Gastroesophageal sphincter (tissue), 4 donors: ENCODE data around the gene NANOS1. TPM values are rescaled to one million over a fixed set of nuclear protein-coding genes. Genes with fewer than 3 reads are reported as not detected.

Experiments
- ATAC-seq: fragments of 150-250 bp; one replicate; pipeline ENCODE4 v1.9.1; 2016; ENCODE audit warnings: mild to moderate bottlenecking, moderate library complexity
- H3K27ac ChIP-seq, 4 donors: fragments of 200-600 bp; sonication (generic) in 3 of 4; 1 replicate in 3 of 4; 2 replicates in 1 of 4; pipeline ENCODE4 v1.5.1; 2016 to 2019
- H3K27me3 ChIP-seq: fragments of 200-600 bp; sonication (generic); one replicate; pipeline ENCODE4 v1.5.1; 2019
- H3K36me3 ChIP-seq, 2 donors: fragments of 200-600 bp; sonication (generic); one replicate each; pipeline ENCODE4 v1.5.1; 2019; ENCODE audit warnings: control low read depth in 1 of 2
- H3K4me1 ChIP-seq, 3 donors: fragments of 200-600 bp; sonication (generic); 1 replicate in 2 of 3; 2 replicates in 1 of 3; pipeline ENCODE4 v1.5.1; 2016 to 2019; ENCODE audit warnings: control low read depth in 2 of 3
- H3K4me3 ChIP-seq, 2 donors: fragments of 200-600 bp; sonication (generic); one replicate each; pipeline ENCODE4 v1.5.1; 2019; ENCODE audit warnings: mild to moderate bottlenecking in 1 of 2, moderate library complexity in 1 of 2
- H3K9me3 ChIP-seq, 3 donors: fragments of 200-600 bp; sonication (generic); one replicate each; pipeline ENCODE4 v1.5.1; 2017 to 2019; ENCODE audit warnings: control low read depth in 2 of 3
- EP300 ChIP-seq: sonication (generic); formaldehyde crosslinking; IDR thresholded peaks from one replicate; pipeline ENCODE4 v1.6.1; 2017; ENCODE audit warnings: antibody characterized with exemption, mild to moderate bottlenecking
- POLR2A ChIP-seq, 2 donors: fragments of 450-650 bp; IDR thresholded peaks; one replicate each; pipeline ENCODE4 v1.6.1; 2017; ENCODE audit warnings: antibody characterized with exemption in 2 of 2, mild to moderate bottlenecking in 2 of 2, moderate library complexity in 1 of 2
- POLR2AphosphoS5 ChIP-seq: sonication (generic); formaldehyde crosslinking; IDR thresholded peaks from one replicate; pipeline ENCODE4 v1.6.1; 2017; ENCODE audit warnings: antibody characterized with exemption
- WGBS, 2 donors: methylation state at CpG; one replicate each; pipeline ENCODE4 v1.1.5; 2018; ENCODE audit warnings: low coverage in 1 of 2; 5-methylcytosine and 5-hydroxymethylcytosine counted together
- total RNA-seq, 4 donors: library from RNA; depleted of rRNA; stranded (reverse); fragments of >200 nt; gene quantifications; one replicate each; pipeline ENCODE4 v1.1.0, GENCODE V29; 2016
- TF ChIP-seq, protein P1 (sequence below), 4 experiments: fragments of 200-600 bp in 2 of 4; fragments of 450-650 bp in 2 of 4; sonication (generic) in 1 of 4; IDR thresholded peaks; one replicate each; pipeline ENCODE4 v1.5.1; 2017 to 2019; ENCODE audit warnings: antibody characterized with exemption in 4 of 4, mild to moderate bottlenecking in 2 of 4, moderate library complexity in 2 of 4

The NANOS1 gene
- total RNA-seq, 4 donors from 2014 or later: 16.1 to 24.1 (median 20.8) TPM

GRCh38 chr10:118983263-118983662 lies 46.3 kb upstream of the NANOS1 start:
- H3K27me3 ChIP-seq: no peaks in the 10 kb centered on the region
- H3K9me3 ChIP-seq: peaks cover 0 to 27% (median 0%) of the 10 kb centered on the region in 3 donors
- TF ChIP-seq POLR2A (IDR thresholded peaks at IDR 0.05) (no peak), EP300 (no peak), POLR2AphosphoS5 (no peak)
- TF ChIP-seq, protein P1, sequence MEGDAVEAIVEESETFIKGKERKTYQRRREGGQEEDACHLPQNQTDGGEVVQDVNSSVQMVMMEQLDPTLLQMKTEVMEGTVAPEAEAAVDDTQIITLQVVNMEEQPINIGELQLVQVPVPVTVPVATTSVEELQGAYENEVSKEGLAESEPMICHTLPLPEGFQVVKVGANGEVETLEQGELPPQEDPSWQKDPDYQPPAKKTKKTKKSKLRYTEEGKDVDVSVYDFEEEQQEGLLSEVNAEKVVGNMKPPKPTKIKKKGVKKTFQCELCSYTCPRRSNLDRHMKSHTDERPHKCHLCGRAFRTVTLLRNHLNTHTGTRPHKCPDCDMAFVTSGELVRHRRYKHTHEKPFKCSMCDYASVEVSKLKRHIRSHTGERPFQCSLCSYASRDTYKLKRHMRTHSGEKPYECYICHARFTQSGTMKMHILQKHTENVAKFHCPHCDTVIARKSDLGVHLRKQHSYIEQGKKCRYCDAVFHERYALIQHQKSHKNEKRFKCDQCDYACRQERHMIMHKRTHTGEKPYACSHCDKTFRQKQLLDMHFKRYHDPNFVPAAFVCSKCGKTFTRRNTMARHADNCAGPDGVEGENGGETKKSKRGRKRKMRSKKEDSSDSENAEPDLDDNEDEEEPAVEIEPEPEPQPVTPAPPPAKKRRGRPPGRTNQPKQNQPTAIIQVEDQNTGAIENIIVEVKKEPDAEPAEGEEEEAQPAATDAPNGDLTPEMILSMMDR (IDR thresholded peaks at IDR 0.05): no peak
- no peak for ATAC-seq
- H3K4me1 ChIP-seq: no peaks in the 10 kb centered on the region
- H3K36me3 ChIP-seq: no peaks in the 10 kb centered on the region
- no peak overlapping the region for H3K27ac ChIP-seq
- no peak overlapping the region for H3K4me3 ChIP-seq
- WGBS, 2 donors: 80% methylated on average over 1 of the region's 1 CpG; no CpG with 5 or more reads in 1 of the 2 donors

DNA sequence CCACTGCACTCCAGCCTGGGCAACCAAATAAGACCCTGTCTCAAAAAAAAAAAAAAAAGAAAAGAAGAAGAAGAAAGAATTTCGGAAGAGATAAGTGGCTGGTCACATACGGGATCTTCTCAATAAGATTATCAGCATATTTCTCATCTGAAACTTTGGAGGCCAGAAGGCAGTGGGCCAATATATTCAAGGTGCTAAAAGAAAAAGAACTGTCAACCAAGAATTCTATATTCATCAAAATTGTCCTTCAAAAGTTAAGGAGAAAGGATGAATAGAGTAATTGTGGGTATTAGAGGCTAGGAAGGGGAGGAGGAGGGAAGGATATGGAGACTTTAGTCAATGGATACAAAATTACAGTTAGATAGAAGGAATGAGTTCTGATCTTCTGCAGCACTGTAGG lies 43.9 kb upstream of the NANOS1 start:
- no peak for ATAC-seq
- H3K4me3 ChIP-seq: no peak overlapping the region
- H3K27me3 ChIP-seq: no peaks in the 10 kb centered on the region
- no peaks in the 10 kb centered on the region for H3K4me1 ChIP-seq
- no peak overlapping the region for H3K27ac ChIP-seq
- no peaks in the 10 kb centered on the region for H3K36me3 ChIP-seq
- TF ChIP-seq, protein P1 (IDR thresholded peaks at IDR 0.05): no peak
- no peak for TF ChIP-seq EP300
- no peak for TF ChIP-seq POLR2AphosphoS5
- TF ChIP-seq POLR2A (IDR thresholded peaks at IDR 0.05): no peak
- H3K9me3 ChIP-seq: peaks cover 0 to 35% (median 0%) of the 10 kb centered on the region in 3 donors
- WGBS, 2 donors: 70 to 87% methylated on average over 2 of the region's 2 CpGs

DNA sequence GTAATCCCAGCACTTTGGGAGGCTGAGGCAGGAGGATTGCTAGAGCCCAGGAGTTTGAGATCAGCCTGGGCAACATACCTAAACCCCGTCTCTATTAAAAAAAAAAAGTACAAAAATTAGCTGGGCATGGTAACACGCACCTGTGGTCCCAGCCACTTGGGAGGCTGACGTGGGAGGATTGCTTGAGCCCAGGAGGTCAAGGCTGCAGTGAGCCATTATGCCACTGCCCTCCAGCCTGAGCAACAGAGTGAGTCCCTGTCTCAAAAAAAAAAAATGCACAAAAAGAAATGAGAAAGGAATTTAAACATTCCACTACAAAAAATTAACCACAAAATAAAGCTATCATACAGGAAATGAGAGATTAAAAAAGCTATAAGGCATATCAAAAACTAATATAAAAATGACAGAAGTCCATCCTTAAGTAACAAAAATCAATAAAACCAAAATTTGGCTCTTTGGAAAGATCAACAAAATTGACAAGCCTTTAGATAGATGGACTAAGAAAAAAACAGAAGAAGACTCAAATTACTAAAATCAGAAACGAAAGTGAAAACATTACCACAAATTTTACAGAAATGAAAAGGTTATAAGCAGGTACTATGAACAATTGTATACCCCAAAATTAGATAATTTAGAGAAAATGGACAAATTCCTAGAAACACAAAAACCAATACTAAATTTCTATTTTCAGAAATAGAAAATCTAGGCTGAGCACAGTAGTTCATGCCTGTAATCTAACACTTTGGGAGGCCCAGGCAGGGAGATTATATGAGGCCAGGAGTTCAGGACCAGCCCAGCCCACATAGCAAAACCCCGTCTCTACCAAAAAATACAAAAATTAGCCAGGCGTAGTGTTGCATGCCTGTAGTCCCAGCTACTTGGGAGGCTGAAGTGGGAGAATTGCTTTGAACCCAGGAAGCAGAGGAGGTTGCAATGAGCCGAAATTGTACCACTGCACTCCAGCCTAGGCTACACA lies 42.4 kb upstream of the NANOS1 start:
- no peak for TF ChIP-seq POLR2A (IDR thresholded peaks at IDR 0.05)
- no peak for TF ChIP-seq POLR2AphosphoS5
- no peak for TF ChIP-seq EP300
- TF ChIP-seq, protein P1 (IDR thresholded peaks at IDR 0.05): no peak
- no peaks in the 10 kb centered on the region for H3K4me1 ChIP-seq
- H3K4me3 ChIP-seq: no peak overlapping the region
- peaks cover 0 to 35% (median 0%) of the 10 kb centered on the region in 3 donors for H3K9me3 ChIP-seq
- WGBS, 2 donors: 60 to 86% methylated on average over 2 to 6 of the region's 7 CpGs
- no peaks in the 10 kb centered on the region for H3K36me3 ChIP-seq
- H3K27me3 ChIP-seq: no peaks in the 10 kb centered on the region
- ATAC-seq: no peak
- H3K27ac ChIP-seq: no peak overlapping the region

DNA sequence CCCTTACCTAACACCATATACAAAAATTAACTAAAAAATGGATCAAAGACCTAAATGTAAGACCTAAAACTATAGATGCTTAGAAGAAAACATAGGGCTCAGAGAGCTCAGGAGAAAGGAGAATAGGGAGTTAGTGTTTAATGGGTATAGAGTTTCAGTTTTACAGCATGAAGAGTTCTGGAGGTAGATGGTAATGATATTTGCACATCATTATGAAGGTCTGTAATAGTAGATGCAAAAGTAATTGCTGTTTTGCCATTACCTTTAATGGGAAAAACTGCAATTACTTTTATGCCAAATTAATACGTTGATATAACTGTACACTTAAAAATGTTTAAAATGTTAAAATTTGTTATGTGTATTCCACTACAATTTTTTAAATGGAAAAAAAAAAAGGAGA lies 39.2 kb upstream of the NANOS1 start:
- no peak overlapping the region for H3K4me3 ChIP-seq
- TF ChIP-seq POLR2A (IDR thresholded peaks at IDR 0.05): no peak
- TF ChIP-seq EP300: no peak
- TF ChIP-seq, protein P1 (IDR thresholded peaks at IDR 0.05): no peak
- no peak for TF ChIP-seq POLR2AphosphoS5
- peaks cover 0 to 23% (median 0%) of the 10 kb centered on the region in 3 donors for H3K9me3 ChIP-seq
- H3K27me3 ChIP-seq: no peaks in the 10 kb centered on the region
- WGBS, 2 donors: 69 to 95% methylated on average over 1 of the region's 1 CpG
- no peaks in the 10 kb centered on the region for H3K36me3 ChIP-seq
- H3K27ac ChIP-seq: no peak overlapping the region
- H3K4me1 ChIP-seq: no peaks in the 10 kb centered on the region
- ATAC-seq: no peak
